ENCODE measurements around the gene PNPLA7. TPM values are rescaled to one million over a fixed set of nuclear protein-coding genes. Genes with fewer than 3 reads are reported as not detected.

The PNPLA7 gene
- total and polyA plus RNA-seq, 10 donors = 5.1 to 22.7 (median 10.7) TPM

DNA sequence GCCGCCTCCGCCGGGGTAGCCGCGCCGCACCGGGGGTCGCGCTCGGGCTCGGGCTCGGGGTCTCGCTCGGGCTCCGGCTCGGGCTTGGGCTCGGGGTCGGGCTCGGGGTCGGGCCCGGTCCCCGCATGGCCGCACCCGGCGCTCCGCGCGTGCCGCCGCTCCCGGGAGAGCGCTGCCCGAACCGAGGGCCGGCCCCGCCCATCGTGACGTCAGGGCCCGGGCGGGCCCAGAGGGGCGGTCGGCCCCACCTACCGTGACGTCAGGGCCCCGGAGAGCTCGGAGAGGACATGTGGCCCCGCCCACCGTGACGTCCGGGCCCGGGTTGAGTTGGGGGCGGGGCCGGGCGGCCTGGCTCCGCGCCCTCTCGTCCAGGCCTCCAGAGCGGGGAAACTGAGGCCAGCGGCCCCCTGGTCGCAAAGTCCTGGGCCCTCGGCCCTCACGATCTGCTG lies 91.0 kb downstream of the PNPLA7 start, which contains the start of gene NSMF:
TSS of gene NSMF (minus strand) at position 183 of the 449 bp plus-strand sequence. CDS start 232 bp downstream, outside the sequence.
- TF ChIP-seq, protein P1, sequence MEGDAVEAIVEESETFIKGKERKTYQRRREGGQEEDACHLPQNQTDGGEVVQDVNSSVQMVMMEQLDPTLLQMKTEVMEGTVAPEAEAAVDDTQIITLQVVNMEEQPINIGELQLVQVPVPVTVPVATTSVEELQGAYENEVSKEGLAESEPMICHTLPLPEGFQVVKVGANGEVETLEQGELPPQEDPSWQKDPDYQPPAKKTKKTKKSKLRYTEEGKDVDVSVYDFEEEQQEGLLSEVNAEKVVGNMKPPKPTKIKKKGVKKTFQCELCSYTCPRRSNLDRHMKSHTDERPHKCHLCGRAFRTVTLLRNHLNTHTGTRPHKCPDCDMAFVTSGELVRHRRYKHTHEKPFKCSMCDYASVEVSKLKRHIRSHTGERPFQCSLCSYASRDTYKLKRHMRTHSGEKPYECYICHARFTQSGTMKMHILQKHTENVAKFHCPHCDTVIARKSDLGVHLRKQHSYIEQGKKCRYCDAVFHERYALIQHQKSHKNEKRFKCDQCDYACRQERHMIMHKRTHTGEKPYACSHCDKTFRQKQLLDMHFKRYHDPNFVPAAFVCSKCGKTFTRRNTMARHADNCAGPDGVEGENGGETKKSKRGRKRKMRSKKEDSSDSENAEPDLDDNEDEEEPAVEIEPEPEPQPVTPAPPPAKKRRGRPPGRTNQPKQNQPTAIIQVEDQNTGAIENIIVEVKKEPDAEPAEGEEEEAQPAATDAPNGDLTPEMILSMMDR (IDR thresholded peaks at IDR 0.05 in 8 of 11, conservative IDR thresholded peaks at IDR 0.05 in 3 of 11) = no peak
- TF ChIP-seq POLR2A (IDR thresholded peaks at IDR 0.05) (peak in 1 of 3 donors; percentile 31), POLR2AphosphoS5 (IDR thresholded peaks at IDR 0.05) (peak; percentile 84 to 87 (median 86))
- peaks cover 0 to 19% (median 0%) of the 10 kb centered on the region in 7 donors for H3K27me3 ChIP-seq (replicated peaks in 1 of 7)
- intact Hi-C loops (cut with DNase I; ENCODE audit: low total_unique reads) = no loop called here
- peak within 1 kb of the TSS; percentile 61 to 89 (median 75) for H3K27ac ChIP-seq
- H3K36me3 ChIP-seq = peaks cover 0 to 28% (median 0%) of the 10 kb centered on the region in 6 donors
- 0 to 1% (median 1%) methylated on average over 9 to 62 of the region's 62 CpGs; no CpG with 5 or more reads in 1 of the 5 donors for WGBS, 5 donors
- DNase-seq = peak; percentile 98
- peak within 1 kb of the TSS; percentile 43 to 72 (median 50) for H3K4me3 ChIP-seq
- H3K4me1 ChIP-seq = peaks cover 36 to 85% (median 63%) of the 10 kb centered on the region in 6 donors
- no peaks in the 10 kb centered on the region for H3K9me3 ChIP-seq

DNA sequence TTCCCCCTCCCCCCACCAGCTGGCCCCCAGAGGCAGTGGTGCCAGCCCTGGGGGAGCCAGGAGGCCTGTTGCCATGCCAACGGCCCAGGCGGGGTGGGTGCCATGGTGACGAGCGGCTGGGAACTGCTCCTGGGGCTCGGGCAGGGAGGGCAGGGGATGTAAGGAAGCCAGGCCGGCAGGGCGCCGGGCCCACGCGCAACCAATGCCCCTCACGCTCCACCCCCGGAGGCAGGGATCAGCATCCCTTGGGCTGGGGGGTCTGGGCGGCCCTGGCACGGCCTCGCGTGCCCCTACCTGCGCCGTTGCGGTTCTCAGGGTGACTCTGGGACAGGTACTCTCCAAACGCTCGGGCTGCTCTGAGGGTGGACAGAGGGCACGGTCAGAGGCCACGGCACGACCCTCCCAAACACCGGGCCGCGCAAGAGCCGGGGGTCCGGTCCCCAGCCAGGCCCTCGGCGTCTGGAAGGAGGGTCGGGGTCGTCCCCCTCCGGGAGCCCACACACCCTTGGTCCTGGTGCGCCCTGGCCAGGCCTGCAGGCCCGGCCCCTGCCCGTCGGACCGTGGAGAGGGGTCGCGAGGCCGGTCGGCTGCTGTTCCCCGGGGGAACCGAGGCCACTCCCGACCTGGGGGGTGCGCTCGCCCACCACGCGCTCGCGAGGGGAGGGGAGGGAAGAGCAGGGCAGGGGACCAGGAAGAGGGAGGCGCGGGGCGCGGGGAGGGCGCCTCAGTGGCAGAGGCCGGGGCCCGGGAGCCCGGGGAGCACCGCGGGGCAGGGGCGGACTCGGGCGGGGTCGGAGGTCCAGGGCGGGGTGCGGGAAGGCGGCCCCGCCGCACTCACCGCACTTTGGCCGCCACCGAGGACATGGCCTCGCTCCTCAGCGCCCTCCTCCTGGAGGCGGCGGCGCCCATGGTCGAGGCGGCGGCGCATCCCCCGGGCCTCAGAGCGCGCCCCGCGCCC lies 91.7 kb downstream of the PNPLA7 start:
- Histone ChIP-seq H3K27me3 (replicated peaks in 1 of 7) (peaks cover 0 to 19% (median 0%) of the 10 kb centered on the region in 7 donors), H3K4me1 (peaks cover 37 to 90% (median 67%) of the 10 kb centered on the region in 6 donors), H3K27ac (peak overlapping the region in 6 of 8 donors; percentile 27 to 89 (median 75)), H3K4me3 (peak overlapping the region; percentile 43 to 72 (median 50)), H3K9me3 (no peaks in the 10 kb centered on the region), H3K36me3 (peaks cover 0 to 28% (median 0%) of the 10 kb centered on the region in 6 donors)
- intact Hi-C loops (cut with DNase I; ENCODE audit: low total_unique reads) = no loop called here
- peak; percentile 82 for DNase-seq
- no peak for TF ChIP-seq POLR2A (IDR thresholded peaks at IDR 0.05)
- TF ChIP-seq, protein P1 (IDR thresholded peaks at IDR 0.05 in 8 of 11, conservative IDR thresholded peaks at IDR 0.05 in 3 of 11) = no peak
- TF ChIP-seq POLR2AphosphoS5 (IDR thresholded peaks at IDR 0.05) = no peak
- WGBS, 5 donors = 18 to 78% (median 28%) methylated on average over 4 to 88 of the region's 88 CpGs

GRCh38 chr9:137457406-137458193 lies 92.6 kb downstream of the PNPLA7 start:
- Histone ChIP-seq H3K4me3 (peak overlapping the region in 1 of 8 donors; percentile 72), H3K4me1 (peaks cover 39 to 95% (median 74%) of the 10 kb centered on the region in 6 donors), H3K27ac (peak overlapping the region in 2 of 8 donors; percentile 84 to 89), H3K9me3 (no peaks in the 10 kb centered on the region), H3K27me3 (replicated peaks in 1 of 7) (peaks cover 0 to 19% (median 0%) of the 10 kb centered on the region in 7 donors), H3K36me3 (peaks cover 0 to 33% (median 0%) of the 10 kb centered on the region in 6 donors)
- intact Hi-C loops (cut with DNase I; ENCODE audit: low total_unique reads) = no loop called here
- 92 to 96% (median 94%) methylated on average over 22 to 44 of the region's 44 CpGs for WGBS, 5 donors
- TF ChIP-seq, protein P1 (IDR thresholded peaks at IDR 0.05 in 8 of 11, conservative IDR thresholded peaks at IDR 0.05 in 3 of 11) = no peak
- TF ChIP-seq POLR2AphosphoS5 (IDR thresholded peaks at IDR 0.05) = no peak
- TF ChIP-seq POLR2A (IDR thresholded peaks at IDR 0.05) = no peak
- peak; percentile 83 for DNase-seq

All from spleen (tissue), 11 donors.